AG10803 (cell line): ENCODE measurements around the gene MYL3.

ENCODE experiments used
- DNase-seq: peaks from one replicate; pipeline ENCODE4 v3.0.0; 2010; ENCODE audit warnings: low read depth
- H3K4me3 ChIP-seq: 2 replicates; pipeline ENCODE4 v1.5.1; 2011; ENCODE audit warnings: mild to moderate bottlenecking, low read length, control low read depth
- CTCF ChIP-seq: conservative IDR thresholded peaks from 2 replicates; pipeline ENCODE4 v1.5.1; 2011; ENCODE audit warnings: mild to moderate bottlenecking, low read length, control low read depth, inconsistent platforms

Gene MYL3

GRCh38 chr3:46883054-46883829 is 20.0 kb upstream of the MYL3 start:
- DNase-seq: no peak
- H3K4me3 ChIP-seq: peak overlapping the region; percentile 55
- TF ChIP-seq CTCF: no peak

GRCh38 chr3:46882377-46883053 is 19.3 kb upstream of the MYL3 start:
- H3K4me3 ChIP-seq: peak overlapping the region; percentile 55
- no peak for TF ChIP-seq CTCF
- no peak for DNase-seq

- H3K4me3 ChIP-seq: peak overlapping the region; percentile 55
- DNase-seq: no peak
- no peak for TF ChIP-seq CTCF
Measured at GRCh38 chr3:46881596-46882376, 18.5 kb upstream of the MYL3 start.

- peak overlapping the region; percentile 2; the same call in 1 of the 2 replicates for H3K4me3 ChIP-seq
Measured at GRCh38 chr3:46880884-46881595, 17.8 kb upstream of the MYL3 start.

GRCh38 chr3:46878781-46879436 is 15.7 kb upstream of the MYL3 start:
- H3K4me3 ChIP-seq: no peak overlapping the region
- DNase-seq: no peak
- no peak for TF ChIP-seq CTCF

More at GRCh38 chr3:46880884-46881595, 17.8 kb upstream of the MYL3 start:
- no peak for DNase-seq
- TF ChIP-seq CTCF: no peak

- DNase-seq: no peak
- H3K4me3 ChIP-seq: no peak within 1 kb of the TSS
- TF ChIP-seq CTCF: no peak
Measured at GRCh38 chr3:46877406-46878125, 14.3 kb upstream of the MYL3 start, which contains the start of gene PTH1R. Gene PTH1R, plus strand, starts transcription at chr3:46877721. Its CDS starts 5,839 bp downstream, at chr3:46883560.
